Measurements from ENCODE around the gene RIMS4.
"Not testable (repeated sequence)": the region's sequence is repeated elsewhere in the genome, so short reads cannot be mapped to it uniquely, and the experiment has no call there.

The RIMS4 gene

DNA sequence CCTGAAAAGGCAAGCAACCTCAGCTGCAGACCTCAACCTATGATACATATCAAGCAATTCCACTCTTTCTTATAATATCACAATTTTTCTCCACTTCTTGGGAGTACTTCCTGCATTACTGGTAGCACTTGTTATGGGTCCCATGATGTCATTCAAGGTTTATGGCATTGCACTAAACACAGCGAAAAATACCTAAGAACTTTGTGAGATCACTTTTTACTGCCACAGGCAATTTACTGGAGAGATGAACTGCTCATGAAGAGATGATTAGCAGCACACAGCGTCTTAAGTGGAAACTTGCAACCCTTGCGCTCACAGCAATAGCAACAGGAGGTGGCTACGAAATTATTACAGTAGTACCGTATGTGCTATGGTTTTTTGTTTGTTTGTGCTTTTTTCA is 19.3 kb upstream of the RIMS4 start:
- no peak for DNase-seq

DNA sequence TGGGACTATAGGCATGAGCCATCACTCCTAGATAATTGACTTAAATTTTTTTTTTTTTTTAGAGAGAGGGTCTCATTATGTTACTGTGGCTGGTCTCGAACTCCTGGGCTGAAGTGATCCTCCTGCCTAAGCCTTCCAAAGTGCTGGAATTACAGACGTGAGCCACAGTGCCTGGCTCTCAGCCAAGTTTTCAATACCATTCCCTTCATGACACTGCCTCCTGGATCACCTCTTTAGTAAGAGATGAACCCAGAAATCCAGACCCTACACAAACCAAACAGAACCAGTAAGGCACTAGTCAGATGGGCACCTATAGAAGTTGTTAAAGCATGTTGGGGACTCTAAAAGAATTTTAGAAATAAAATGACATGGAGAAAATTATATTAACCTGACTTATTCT is 18.3 kb upstream of the RIMS4 start:
- DNase-seq: no peak

DNA sequence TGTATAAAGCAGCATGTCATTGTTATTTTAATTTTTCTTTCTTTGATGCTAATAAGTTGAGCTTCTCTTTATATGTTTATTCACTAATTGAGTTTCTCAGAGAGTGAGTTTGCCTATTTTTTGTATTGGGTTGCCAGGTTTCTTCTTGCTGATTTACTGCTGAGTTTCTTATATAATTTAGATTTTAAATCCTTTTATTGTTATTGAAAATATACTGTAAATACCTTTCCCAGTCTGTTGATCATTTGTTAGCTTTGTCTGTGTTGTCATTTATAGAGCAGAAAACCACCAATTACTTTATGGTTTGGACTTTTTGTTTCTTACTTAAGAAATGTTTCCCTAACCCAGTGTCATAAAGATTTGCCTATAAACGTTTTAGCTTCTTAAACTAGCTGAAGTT is 17.1 kb upstream of the RIMS4 start:
- DNase-seq: no peak

DNA sequence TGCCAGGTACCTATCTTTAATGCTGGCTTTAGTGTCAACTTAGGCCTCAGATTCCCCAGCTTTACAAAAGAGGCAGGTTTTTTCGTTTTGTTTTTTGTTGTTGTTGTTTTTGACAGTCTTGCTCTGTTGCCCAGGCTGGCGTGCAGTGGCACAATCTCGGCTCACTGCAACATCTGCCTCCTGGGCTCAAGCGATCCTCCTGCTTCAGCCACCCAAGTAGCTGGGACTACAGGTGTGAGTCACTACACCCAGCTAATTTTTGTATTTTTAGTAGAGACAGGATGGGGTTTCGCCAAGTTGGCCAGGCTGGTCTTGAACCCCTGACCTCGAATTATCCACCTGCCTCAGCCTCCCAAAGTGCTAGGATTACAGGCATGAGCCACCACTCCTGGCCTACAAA is 11.2 kb upstream of the RIMS4 start:
- not testable (repeated sequence) for DNase-seq

DNA sequence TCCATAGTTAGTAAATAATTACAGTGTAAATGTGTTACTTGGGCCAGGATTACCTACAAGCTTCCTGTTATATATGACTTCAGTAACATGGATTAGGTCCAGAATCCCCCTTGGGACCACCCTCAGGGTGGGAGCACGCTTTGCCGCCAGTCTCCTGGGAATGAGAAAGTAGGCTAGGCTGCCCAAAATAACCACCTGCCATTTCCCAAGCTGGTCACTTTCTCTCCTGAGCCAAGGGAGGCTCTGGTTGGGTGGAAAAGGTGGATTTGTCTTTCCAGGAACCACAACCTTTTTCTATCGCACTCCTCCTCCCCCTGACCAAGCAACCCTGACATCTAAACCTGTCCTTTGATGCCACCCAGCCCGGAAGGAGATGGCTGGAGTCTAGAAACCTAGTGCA is 9.6 kb upstream of the RIMS4 start:
- DNase-seq: no peak

DNA sequence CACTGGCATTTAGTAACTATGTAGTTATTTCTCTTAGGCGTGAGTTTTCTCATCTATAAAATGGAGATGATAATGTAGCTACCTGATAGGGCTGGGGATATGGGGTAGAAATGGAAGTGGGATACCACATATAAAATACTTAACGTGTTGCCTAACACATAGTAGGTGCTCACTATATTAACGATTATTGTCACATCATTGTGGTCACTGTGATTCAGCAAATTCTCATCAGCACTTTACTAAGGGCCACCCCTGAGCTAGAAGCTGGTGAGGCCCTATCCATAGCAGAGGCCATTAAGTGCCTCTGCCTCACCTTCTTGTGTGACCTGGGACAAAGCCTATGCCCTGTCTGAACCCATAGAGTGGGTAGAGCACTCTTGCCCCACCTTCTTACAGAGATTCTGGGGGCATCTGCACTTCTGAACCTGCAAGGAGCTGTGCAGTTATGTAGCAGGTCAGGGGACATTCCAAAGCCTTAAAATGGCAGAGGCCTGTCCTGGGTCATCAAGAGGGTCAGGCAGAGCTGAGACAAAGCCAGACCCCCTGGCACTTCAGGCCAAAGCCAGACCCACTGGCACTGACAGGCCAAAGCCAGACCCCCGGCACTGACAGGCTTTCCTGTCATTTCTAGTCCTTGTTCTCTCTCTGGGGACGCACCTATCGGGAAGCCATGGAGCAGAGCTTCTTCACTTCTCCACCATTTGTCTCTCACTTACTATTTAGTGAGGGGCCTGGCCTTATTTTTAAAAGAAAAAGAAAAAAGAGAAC is 7.0 kb upstream of the RIMS4 start:
- DNase-seq: no peak

DNA sequence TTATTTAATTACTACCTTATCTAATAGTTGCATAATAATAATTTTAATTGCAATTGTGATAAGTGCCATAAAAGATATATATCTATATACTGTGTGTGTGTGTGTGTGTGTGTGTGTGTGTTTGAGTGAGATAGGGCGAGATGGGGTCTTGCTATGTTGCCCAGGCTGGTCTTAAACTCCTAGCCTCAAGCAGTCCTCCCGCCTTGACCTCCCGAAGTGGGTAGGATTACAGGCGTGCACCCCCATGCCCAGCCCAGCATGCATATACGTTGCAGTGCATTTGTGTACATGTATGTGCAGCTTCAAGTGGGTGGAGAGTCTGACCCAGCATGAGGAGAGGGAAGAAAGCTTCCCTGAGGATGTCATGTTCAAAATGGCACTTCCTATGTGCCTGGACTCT is 4.6 kb upstream of the RIMS4 start:
- no peak for DNase-seq

DNA sequence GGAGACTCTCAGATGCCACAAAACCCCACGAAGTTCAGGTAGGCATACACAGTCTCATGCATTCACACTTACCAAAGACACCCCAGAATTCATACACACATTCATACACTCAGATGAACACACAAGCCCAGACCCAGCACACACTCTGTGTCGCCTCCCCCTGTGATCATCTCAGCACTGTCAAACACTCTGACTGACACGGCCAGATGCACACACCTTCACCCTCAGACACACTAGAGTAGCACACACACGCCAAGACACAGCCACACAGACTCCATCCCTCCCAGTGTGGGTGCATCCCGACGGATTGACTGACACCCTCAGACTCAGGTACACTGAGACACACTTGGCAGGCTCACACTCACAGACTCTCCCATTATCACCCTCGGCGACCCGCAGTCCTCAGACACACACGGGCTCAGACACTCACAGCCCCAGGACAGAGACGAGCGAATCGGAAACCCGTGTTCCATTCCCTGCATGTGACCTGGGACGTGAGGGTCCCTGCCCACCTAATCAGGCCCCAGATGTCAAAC is 872 bp upstream of the RIMS4 start:
- DNase-seq: no peak

DNA sequence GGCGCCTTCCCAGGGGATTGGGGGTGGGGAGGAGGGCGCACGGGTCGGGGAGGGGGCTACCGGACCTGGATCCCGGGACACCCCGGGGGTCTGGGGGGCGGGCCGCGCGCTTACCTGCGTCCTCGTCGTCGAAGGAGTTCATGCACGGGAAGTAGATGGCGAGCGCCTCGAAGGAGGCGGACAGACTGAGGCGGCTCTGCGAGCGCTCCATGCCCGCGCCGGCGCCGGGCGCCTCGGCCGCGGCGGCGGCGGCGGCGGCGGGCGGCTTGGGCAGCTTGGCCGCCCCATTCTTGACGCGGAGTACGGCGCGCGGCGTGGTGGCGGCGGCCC is 320 bp downstream of the RIMS4 start:
- no peak for DNase-seq

DNA sequence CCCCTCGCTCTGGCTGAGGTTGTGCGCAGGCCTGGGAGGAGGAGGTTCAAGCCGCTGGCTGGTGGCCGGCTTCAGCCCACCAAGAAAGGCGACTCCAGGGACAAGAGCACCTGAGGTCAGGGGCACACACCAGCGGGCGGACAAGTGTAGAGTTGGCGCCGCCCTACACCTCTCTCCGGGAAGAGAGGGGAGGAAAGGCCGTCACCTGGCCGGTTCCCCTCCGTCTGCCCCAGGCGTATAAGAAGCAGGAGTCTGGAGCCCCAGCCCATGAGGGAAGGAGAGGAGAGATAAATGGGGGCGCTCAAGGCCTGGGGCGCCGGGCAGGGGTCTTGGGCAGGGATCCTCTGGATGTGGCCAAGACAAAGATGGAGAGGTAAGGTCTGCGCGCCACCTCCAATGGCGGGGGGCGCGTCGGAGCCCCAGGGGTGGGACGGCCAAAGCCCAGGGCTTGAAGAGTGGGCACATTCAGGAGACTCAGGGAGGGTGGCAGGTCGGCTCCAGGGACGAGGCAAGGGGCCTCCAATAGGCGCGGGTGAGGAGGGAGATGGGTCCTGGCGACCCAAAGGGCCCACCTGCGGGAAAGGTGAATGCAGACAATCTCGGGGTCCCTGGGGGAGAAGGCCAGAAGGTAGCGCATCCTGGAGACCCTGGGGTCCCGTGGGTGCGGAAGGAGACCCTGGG is 826 bp downstream of the RIMS4 start:
- no peak for DNase-seq

DNA sequence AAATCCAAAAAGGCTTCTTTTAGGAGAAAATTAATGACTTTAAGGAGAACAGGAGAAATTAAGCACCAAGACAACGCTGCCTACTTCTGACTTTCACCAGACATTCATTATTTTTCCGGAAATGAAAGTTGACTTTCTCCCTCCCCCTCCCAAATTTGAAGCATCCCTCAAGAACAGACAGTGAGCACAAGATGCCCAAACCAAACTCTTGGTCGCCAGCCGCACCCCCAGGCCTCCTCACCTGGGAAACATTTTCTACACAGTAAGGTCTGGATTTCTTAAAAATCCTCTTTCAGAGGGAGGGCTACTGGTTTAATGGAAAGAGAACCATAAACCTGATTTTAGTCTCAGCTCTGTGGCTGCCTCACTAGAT is 2.7 kb downstream of the RIMS4 start:
- DNase-seq: no peak

DNA sequence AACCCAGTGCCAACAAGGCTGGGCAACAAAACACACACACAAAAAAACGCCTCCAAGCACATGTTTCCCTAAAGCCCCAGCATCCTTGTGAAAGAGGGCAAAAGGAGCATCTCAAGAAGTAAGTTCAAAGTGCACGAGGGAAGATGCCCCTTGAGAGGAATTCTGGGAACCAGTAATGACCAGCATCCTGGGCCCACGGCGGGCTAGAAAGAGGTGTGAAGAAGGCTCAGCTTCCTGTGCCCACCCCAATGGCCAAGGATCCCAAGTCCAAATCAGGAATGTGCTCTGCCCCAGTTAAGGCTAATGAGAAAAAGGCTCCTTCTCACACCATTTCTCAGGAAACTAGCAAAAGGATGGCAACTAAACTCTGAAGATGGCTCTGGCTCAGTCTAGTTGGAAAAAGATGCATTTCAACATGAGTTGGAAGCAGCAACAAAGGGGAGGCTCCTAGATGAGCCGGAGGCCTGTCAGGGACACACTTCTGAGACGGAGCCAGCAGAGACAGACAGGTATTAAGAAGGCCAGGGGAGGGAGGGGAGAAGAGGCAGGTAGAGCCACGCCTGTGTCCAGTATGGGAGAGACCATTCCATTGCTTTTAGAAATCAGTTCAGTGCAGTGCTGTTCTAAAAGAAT is 3.2 kb downstream of the RIMS4 start:
- no peak for DNase-seq

DNA sequence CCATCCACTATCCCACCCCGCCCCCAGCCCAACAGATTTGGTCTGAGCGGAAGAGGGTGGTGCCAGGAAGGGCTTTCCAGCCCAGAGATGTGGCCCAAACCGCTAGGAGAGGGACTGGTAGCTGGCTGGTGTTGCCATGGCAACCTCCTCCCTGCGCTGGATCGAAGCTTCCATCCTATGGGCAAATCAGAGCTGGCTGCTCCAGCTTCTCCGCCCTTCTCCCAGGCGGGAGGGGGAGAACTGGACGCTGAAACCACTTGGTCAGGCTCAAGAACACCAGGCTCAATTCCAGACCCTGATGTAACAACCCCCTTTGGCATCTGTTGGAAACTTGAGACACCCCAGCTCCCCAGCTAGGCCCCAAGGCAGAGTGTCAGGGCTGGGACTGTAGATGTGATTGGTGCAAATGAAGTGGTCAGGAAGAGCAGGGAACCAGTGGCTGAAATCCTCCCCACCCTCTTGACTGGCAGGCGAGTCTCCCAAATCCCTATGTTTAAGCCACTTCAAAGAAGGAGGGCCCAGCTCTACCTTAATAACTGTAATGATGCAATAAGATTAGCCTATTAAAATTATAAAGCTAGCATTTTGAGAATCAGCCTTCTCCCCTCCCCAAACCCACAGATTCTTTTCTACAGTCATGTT is 4.2 kb downstream of the RIMS4 start:
- DNase-seq: no peak

DNA sequence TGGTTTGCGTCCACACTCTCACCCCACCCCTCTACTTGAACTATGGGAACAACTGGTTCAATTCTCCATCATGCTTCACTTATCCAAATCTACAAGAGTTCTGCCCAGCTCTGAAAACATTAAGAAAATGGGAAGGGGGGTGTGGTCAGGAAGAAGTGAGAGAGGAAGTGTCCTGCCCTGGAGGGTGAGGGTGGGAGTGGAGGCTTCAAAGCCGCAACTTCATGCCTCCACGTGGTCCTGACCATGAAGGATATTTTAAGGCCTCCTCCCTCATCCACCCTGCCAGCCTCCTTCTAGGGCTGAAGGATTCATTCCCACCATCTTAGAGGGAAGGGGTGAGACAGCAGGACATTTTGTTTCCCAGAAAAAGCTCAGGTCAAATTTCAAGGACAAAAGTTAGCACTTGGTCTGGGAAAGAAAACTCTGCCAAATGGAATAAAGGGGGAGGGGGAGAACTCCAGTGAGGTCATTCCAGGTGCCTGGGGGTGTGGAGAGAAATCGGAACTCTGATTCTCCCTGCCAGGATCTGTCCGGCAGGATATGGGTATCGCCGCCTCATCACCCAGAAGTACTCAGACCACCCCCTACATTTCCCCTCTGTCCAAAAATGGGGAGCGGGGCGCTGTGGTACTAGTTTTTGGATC is 4.9 kb downstream of the RIMS4 start:
- DNase-seq: no peak

DNA sequence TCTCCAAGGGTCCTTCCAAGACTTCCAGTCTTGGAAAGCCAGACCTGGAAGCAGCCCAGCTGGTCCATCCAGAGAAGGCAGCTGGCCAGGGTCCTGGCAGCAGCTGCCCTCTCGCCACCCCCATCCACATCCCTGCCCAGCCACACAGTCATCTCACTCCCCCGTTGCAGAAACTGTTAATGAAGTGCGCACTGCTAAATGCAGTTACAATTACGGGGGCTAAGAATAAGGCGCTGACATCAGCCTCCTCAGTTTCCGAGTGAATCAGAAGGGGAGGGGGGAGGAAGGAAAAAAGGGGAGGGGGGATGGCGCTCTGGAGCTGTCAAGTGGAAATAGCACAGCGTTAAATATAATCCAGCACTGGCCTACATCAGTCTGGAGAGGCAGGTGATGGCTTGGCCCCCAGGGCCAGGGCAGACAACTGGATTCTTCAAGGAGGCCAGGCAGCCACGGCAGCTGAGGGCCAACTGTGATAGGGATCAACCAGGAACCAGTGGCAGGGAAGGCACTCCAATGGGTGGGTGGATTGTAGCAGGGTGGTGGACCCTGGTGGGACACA is 6.9 kb downstream of the RIMS4 start:
- DNase-seq: no peak

DNA sequence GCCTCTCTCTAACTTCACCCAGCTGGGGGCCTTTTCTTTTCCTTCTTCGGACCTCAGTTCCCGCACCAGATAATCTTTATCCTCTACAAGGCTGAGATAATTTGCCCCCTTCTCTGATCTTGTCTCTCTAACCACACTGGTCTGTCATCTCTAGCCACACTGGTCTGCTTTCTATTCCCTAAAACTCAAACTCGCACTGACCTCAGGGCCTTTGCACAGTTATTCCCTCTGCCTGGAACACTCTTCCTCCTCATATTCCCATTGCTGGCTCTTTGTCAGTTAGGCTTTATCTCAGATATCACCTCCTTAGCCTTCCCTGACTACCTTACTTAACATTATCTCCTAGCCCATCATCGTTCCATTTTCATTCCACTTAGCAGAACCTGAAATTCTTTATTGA is 7.6 kb downstream of the RIMS4 start:
- no peak for DNase-seq

DNA sequence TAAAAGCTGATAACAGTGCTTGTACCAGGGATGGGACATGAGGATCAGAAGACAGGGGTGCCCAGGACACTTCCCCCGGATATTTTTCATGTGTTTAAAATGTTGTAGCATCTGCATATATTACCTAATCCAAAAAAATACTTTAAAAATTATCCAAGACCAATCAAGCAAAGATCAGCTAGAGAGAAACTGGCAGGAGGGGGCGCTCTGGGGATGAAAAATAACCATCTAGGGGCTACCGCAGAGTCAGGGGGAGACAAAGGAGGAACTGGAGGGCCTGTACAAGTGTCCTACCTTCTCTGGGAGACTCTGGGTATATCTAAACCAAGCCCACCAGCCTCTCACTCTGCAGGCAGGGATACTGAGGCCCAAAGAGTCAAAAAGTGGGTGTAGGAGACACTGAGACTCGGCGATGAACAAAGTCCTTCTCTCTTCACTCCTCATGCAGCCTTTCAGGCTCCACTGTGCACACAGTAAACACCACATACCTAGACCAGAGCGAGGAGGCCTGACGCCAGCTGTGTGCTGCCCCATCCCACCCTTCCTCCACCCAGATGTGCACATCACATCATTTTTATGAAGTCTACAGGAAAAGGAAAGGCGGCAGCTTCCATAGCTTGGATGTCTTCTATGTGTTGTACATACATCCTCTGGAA is 9.8 kb downstream of the RIMS4 start:
- DNase-seq: no peak

DNA sequence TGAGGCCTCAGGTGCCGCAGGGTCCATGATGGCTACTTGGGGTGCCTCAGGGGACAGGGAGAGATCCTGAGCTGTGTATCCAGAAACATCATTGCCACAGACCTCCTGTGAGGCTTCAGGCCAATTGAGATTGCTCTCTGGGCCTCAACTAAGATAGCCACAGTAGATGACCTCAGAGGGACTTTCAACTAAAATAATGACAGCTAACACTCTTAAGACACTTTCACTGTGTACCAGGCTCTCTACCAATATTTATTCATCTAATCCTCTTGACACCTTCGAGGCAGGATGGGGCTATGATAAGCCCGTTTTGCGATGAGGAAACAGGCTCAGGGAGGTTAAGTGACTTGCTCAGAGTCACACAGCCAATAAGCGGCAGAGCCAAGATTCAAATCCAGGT is 10.7 kb downstream of the RIMS4 start:
- no peak for DNase-seq

DNA sequence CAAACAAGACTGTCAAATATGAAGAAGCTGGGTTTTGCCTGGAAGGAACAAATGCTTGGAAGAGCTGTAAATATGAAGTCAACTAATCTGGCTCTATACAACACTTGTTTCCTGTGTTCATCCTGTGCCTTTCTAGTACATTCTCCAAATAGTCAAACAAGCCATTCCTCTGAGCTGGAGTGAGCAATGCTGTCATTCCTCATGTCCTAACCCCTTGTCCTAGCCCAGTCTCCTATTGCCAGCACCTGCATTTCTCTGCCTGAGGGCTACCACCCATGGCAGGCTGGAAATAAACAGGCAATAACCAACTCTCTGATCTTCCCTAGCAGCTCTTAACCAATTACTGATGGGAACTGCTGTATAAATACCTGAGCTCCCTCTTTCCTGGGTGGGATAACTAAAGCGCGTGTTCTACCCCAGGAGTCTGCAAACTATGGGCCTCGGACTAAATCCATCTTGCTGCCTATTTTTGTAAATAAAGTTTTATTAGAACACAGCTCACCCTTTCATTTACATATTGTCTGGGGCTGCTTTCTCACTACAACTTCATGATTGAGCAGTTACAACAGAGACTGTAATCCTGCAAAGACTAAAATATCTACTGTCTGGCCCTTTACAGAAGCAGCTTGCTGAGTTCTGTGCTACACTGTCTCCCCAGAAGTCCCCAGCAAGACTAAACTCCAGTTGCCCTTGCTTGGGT is 13.4 kb downstream of the RIMS4 start:
- no peak for DNase-seq

DNA sequence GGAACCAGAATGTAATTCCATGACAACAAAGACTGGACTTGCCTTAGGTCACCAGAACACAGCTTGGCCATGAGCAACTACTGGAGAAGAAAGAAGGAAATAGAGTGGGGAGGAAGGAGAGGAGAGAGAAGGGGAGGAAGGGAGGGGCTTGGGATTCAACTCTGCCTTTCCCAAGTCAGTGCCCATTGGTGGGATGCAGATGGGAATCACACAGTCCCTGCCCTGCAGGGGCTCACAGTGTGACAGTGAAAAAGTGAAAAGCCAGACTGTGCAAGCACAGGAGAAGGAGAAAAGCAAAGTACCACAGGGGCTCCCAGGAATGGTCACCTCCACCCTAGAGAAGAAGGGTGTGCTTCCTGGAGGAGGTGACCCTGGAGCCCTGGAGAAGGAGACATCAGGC is 14.0 kb downstream of the RIMS4 start:
- DNase-seq: no peak

DNA sequence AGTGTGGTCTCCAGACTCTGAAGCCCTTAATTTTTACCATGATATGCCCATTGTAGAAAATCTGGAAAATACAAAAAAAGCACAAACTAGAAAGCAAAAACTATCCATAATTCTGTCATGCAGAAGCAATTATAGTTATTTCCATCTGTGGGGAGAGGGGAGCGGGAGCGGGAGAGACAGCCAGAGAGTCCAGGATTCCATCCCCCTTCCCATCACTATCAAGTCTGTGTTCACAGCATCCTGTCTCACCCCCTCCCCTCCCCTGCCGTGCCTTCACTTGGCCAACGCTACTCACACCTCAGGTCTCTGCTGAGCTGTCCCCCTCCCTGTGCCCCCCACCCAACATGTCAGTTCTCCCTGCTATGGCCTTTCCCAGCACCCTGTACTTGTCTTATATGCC is 14.5 kb downstream of the RIMS4 start:
- DNase-seq: no peak

DNA sequence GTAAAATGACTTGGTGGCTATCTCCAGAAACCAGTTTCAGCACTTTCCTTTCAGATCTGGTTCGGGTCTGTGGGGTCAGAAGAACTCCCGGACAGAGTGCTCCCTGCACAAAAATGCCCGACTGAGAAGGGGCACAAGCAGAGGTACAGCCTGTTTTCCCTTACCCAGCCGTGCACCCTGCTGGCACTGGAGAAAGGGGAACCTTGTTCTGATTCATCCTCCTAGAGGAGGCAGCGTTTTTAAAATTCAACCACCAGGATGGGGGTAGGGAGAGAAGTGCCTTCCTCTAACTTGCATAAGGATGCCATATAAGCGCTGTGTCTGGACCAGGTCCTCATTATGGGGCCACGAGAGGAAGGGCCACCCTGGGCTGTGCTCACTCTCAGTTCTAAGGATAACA is 17.6 kb downstream of the RIMS4 start:
- DNase-seq: no peak

Measured in NCI-H748 treated with DMSO at 0.1 percent for 48 hours (cell line).